DOHH2 (cell line): ENCODE measurements around the gene PRR15L.

ENCODE experiments used
- EZH2phosphoT487 ChIP-seq: fragments of 200-600 bp; sonication (generic); IDR thresholded peaks from 2 replicates; pipeline ENCODE4 v1.6.1; 2017; ENCODE audit warnings: borderline replicate concordance, mild to moderate bottlenecking, antibody characterized with exemption, low read length, moderate library complexity, mixed read lengths
- TF ChIP-seq, protein P1 (sequence below): fragments of 200-600 bp; sonication (generic); IDR thresholded peaks from one replicate; pipeline ENCODE4 v1.5.1; 2014; ENCODE audit warnings: antibody characterized with exemption, mild to moderate bottlenecking, low read depth, low read length; ENCODE audit not compliant: poor library complexity, severe bottlenecking

DNA sequence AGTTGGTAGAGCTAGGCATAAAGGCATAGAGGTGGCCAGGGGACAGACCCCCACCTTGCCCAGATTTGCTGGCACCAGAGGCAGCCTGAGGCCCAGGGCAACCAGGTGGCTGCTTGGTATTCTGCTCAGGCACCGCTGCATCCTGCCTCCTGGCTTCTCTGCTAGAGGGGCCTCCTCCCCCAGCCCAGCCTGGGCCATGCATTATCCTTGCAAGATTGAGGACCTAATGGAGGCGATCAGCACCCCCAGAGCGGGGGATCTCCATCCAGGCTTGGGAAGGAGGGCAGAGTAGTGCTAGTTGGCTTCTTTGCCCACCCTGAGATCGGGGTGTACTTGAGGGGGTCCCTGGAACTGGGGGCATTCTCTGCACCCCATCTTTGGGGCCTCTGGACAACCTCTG, 37.0 kb upstream of the PRR15L start:
- TF ChIP-seq, protein P1, sequence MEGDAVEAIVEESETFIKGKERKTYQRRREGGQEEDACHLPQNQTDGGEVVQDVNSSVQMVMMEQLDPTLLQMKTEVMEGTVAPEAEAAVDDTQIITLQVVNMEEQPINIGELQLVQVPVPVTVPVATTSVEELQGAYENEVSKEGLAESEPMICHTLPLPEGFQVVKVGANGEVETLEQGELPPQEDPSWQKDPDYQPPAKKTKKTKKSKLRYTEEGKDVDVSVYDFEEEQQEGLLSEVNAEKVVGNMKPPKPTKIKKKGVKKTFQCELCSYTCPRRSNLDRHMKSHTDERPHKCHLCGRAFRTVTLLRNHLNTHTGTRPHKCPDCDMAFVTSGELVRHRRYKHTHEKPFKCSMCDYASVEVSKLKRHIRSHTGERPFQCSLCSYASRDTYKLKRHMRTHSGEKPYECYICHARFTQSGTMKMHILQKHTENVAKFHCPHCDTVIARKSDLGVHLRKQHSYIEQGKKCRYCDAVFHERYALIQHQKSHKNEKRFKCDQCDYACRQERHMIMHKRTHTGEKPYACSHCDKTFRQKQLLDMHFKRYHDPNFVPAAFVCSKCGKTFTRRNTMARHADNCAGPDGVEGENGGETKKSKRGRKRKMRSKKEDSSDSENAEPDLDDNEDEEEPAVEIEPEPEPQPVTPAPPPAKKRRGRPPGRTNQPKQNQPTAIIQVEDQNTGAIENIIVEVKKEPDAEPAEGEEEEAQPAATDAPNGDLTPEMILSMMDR: no peak
- no peak for TF ChIP-seq EZH2phosphoT487
